NCI-H2107 (cell line): Measurements from ENCODE around the gene MED14.
A peak's percentile ranks its signal among the peaks of the same experiment; 100 is the strongest.

Experiments
- DNase-seq: peaks from one replicate; lab custom pipeline; 2025; lab: John Stamatoyannopoulos, UW

MED14 gene

DNA sequence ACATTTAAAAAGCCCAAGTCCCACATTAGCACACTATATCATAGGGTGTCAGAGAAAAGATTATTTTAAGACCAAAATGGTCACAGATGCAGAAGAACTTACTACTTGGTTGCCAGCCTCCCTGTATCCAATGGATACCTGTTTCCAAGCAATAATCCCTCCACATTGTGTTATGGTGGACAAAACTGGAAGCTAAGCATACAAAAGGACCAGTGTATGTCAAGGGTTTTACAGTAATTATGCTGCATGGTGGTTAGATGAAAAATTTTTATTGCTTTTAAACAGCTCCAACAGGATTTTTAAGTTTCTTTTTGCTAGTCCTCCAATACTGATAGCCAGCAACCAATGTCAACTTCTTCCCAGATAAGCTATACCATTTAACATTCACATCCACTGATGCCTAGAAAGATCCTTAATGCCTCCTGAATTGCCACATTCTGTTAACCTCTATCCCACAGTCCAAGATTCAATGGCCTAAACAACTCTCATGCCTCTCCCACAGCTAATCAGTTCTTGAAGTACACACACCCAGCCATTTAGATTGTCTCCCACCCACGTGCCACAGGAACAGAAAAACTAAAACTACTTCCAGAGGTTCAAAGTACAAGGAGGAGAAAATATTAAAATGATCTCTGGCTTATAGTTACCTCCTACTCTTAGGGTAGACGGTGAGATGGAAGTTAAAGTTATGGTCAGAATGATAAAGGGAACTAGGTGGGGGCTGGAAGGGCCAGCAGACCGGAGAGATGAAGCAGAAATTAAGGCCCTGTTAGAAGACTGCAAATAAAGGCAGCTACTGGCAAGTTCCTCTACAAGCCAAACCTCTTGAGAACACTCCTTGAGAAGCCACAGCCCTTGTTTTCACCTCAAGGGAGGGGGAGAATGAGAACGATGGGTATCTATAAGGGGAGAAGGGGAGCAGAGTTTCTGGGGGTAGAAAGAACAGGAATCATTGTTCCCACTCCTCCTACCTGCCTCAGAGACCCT is 5.5 kb downstream of the MED14 start:
- DNase-seq, result no peak

DNA sequence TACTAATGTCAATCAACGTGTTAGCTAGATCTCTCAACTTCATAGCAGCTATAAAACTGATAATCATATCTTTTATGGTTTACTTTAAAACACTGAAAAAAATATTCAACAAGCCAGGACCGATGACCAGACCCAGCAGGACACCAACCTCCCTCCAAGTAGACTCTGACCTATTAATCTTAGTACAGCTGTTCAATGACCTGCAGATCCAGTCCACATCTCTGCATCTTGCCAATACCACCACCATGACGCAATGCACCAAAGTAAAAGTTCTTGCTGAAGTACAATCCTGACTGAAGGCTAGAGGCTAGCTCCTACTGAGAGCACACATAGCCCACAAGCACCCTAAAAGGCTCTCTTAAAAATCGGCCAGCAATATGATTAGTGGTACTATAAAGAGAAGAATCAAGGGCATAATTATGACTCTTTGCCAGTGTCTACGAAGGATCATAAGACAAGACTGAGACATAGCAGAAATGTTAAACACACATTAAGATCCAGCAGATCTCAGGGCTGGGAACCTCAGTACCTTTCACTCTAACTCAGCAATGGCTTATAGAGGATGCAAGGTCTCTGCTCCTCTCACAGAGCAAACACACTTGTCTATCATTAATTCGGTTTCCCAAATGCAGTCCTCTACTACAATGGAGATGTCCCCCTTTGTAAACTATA is 7.6 kb downstream of the MED14 start:
- DNase-seq, result no peak

DNA sequence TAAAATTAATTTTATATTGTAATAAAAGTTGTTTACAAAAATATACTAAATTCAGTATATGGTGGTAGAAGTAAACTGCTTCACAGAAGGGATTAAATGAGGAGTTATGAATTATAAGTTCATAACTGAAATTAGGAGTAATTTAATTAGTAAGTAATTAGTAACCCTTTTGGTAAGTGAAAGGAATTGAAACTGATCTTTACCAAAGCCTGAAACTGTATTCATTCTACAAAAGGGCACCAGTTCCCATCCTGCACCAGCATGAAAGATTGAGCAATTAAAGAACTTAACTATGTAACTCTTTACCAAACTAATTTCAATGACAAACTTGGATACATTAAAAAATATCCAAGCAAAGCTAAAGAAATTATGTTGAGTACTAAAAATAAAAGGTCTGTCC is 8.2 kb downstream of the MED14 start:
- no peak for DNase-seq

DNA sequence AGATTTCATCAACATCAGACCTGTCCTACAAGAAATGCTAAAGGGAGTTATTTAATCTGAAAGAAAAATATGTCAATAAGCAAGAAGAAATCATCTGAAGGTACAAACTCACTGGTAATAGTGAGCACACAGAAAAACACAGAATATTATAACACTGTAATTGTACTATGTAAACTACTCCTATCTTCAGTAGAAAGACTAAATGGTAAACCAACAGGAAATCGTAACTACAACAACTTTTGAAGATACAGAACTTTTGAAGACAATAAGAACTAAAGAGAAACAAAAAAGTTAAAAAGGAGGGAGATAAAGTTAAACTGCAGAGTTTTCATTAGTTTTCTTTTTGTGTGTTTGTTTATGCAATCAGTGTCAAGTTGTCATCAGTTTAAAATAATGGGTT is 12.4 kb downstream of the MED14 start:
- DNase-seq, result no peak

DNA sequence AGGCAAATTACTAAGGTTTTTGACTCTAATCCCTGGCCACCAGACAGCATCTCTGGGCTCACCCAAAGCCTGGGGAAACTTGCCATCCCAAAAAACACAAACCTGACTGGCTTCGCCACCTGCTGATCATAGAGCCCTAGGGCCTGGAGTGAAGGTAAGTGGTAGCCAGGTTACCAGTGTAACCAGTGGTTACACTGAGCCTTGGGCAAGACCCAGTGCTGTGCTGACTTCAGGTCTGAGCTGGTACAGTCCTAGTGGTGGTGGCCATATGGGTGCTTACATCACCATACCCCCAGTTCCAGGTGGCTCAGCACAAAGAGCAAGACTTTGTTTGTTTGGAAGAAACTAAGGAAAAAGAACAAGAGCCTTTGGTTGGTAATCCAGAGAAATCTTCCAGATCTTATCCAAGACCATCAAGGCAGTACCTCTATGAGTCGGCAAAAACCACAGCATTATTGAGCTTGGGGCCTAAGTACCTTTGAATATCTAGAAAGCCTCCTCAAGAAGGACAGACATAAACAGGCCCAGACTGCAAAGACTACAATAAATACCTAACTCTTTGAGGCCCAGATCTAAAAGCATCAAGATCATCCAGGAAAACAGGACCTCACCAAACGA is 13.7 kb downstream of the MED14 start:
- DNase-seq, result no peak

DNA sequence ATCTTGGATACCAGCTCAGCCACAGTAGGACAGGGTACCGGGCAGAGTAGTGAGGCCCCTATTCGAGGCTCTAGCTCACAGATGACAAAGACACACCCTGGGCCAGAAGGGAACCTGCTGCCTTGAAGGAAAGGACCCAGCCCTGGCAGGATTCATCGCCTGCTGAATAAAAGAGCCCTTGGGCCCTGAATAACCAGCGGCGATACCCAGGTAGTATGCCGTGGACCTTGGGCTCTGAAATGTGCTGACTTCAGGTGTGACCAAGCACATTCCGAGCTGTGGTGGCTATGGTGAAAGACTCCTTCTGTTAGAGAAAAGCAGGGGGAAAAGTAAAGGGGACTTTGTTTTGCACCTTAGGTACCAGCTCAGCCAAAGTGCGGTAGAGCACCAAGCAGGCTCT is 14.6 kb downstream of the MED14 start:
- DNase-seq, result no peak

DNA sequence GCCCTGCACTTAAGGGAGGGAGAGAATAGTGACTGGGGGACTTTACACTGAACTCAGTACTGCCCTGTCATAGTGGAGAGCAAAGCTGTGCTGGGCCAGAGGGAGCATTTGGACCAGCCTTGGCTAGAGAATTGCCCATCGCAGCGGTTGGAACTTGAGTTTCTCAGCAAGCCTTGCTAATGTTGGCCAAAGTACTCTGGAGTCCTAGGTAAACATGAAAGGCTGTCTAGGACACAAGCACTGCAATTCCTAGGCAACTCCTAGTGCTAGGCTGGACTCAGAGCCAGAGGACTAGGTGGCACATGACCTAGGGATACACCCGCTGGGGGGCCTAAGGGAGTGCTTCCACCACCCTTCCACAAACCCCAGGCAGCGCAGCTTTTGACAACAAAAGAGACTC is 15.0 kb downstream of the MED14 start:
- no peak for DNase-seq

DNA sequence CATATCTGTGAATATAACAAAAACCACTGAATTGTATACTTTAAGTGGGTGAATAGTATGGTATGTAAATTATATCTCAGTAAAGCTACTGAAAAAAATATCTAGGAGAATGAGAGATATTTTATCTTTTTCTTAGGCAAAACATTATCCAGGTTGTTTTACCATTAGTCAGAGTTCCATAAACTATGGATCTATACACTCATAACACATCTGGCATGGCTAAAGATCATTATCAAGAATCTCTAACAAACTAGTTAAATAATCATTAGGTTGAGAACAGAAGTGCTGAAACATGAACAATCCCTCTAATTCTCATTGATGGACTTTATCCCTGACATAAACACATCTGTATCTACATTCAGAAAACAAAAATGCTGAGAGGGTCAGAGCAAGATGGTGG is 15.6 kb downstream of the MED14 start:
- no peak for DNase-seq

DNA sequence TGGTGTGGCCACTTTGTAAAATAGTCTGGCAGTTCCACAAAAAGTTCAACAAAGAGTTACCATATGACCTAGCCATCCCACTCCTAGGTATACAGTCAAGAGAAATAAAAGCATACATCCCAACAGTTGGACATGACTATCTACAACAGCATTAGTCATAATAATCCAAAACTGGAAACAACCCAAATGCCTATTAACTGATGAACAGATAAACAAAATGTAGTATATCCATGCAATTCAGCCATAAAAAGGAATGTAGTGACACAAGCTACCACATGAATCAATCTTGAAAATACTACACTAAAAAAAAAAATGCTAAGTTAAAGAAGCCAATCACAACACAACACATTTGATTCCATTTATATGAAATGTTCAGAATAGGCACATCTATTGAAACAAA is 16.1 kb downstream of the MED14 start:
- no peak for DNase-seq

DNA sequence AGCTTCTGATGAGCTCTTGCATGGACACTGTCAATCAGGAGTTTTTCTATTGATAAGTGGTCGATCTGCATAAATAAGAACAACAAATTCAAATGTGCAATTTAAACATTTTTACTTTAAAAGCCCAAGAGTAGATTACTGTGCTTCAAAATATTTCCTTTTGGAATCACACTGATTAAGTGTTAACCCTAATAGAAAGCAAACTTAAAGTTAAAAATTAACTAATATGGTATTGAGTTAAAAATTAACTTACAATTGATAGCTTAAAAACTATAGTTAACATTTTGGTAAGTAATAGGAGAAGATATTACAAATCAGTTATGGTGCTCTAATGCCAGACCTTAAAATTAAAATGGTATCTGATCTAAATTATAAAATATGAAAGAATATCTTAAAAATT is 25.9 kb downstream of the MED14 start:
- DNase-seq, result no peak

DNA sequence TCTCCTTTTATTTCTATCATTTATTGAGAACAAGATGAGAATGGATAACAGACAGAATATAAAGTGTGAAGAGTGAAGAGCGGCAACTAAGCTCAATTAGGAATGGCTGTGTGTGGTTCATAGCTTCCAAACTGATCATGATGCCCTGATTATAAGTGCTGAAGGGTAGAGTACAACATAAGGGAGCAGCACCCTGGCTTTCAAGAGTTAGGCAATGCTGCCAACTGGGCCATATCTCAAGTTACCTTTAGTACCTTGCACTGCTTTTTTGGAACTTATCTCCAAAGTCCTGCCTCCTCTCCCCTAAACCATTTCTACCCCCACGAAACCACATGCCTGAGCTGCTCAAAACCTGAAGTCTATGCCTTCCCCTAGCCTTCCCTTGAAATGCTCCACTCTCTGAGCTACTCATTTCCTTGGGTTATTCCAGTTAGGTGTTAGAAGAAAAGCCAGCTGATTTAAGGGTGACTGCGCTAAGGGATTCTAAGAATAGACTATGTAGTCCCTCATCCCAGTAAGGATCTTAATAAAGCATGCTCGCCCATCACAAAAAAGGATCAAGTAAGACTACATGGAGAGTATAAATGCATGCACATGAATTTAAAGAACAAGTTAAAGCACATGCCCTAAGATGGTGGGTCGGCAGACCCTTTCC is 29.6 kb downstream of the MED14 start:
- DNase-seq, result no peak

DNA sequence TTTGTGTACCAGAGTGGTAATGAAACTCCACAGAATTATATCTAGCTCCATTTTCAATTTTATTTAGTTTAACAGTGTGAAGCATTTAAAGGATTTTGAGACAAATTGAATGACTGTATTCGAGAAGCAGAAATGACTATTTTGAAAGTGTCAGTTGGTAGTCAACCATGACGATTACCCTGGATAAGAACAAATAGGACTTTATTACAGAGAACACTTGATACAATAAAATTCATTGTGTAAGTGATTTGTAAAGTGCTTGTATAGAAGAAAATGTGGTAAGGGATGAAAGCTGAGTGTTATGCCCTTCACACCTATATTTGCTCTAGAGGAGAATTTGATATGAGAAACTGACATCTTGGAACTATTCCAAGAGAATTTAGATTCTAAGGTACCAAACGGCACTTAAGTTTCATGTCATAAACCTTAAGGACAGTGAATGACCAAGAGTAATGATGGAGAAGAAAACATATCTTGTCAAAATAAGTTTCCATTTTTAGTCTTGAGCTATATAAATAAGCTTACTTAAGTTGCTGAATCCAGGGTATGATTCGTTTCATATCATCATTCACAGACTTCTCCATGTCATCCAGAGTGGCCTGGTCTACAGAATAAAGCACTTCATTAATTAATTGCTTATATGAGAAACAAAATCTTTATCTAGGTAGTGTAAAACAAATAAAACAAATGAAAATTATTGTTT is 34.6 kb downstream of the MED14 start:
- peak; percentile 3 for DNase-seq

DNA sequence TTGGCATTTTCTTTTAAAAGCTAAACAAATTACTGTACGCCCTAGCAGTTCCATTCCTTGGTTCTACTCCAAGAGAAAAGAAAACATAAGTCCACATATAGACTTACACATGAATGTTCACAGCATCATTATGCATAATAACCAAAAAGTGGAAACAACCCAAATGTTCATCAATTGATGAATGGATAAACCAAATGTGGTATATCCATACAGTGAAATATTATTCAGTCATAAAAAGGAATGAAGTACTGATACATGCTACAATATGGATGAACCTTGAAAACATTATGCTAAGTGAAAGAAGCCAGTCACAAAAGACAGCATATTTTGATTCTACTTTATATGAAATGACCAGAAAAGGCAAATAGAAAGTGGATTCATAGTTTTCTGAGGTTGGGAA is 36.5 kb downstream of the MED14 start:
- no peak for DNase-seq

DNA sequence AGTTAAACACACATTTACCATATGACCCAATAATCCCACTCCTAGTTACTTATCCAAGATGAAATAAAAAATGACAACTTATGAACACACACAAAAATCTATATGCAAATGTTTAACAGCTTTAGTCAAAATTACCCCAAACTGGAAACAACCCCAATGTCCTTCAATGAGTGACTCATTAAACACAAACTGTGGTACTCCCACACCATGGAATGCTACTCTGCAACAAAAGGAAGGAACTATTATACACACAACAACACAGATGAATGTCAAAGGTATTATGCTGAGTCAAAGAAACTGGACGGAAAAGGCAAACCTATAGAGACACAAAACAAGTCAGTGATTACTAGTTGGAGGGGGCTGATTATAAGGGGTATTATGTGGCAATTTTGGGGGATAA is 40.5 kb downstream of the MED14 start:
- no peak for DNase-seq

DNA sequence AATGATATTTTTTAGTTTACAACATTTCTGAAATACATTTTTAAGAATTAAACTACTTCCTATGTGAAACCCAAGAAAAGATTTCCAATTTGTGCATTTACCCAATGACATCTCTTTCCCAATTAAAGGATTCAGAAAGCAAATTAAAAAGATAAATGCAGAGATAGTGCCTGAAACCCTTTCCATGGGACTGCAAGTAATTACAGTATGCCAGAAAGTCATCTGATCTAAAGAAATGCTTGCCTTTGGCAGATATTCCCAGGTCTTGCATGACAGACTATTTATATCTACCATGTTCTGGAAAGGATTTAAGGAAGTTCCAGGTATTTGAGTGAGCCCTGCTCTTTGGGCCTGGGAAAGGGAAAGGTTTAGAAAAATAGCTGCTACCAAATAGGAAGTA is 46.4 kb downstream of the MED14 start:
- no peak for DNase-seq

DNA sequence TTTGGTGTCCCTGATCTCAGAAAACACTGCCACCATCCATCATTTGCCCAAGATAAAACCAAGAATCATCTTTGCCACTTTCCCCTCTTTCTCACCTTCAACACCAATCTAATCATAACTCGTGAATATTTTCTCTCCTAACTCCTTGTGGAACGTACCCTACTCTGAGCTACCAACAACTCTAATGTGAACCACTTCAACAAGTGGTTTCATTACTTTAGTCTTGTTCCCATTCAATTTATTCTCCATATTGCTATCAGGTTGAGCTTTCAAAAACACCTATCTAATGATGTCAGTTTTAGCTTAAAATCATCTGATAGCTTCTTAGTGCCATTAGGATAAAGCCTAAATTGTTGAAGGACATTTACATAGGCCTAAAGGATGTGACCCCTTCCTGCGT is 48.2 kb downstream of the MED14 start:
- no peak for DNase-seq

DNA sequence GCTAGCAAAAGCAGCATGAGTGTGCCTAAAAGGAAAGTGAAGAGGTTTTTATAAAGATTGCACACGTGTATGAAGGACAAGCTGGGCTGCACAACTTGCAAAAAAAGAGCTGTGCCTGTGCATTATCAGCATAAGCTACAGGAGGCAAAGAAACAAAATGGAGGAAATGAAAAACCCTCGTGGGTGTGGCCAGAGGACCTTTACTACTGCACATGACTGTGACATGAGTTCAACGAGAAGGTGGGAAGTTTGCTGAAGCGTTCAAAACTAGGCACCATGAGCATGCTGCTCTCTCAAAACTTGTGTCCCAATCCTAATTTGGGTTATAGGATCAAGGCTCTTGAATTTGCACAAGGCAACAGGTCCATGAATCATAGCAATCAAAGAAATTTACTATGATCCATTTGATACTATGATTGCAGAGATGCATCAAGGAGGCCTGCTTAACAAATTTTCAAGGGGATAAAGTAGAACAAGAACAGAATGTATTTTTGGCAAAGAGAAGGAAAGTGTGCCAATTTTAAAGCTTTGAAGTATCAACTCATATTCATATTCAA is 49.9 kb downstream of the MED14 start:
- DNase-seq, result no peak

DNA sequence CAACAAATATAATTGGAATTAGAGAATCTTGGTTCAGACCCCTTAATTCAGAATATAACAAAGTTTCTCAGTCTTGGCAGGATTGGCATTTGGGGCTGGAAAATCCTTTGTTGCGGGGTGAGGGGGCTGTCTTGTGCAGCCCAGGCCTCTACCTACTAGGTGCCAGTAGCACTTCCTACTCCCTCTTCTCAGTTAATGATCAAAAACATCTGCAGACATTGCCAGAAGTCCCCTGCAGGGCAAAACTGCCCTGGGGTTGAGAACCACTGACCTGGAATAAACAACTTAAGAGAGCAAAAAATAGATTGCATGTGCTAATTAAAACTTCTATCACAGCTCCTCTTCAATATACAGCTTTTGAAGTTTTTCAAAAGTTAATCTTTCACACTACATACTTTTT is 51.2 kb downstream of the MED14 start:
- no peak for DNase-seq

DNA sequence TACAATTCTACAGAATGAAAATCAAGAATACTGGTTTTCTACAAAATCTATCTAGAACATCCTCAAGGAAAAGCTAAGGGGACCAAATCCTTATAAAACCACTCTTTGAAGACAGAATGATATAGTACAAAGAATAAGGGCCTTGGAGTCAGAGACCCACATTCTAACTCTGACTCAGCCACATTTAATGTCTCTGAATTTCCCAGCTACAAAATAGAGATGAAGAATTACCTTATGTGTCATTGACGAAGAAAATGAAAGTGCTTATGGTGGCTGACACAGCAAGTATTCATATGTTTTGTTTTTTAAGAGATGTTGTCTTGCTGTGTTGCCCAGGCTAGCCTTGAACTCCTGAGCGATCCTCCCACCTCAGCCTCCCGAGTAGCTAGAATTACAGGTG is 52.1 kb downstream of the MED14 start:
- no peak for DNase-seq

DNA sequence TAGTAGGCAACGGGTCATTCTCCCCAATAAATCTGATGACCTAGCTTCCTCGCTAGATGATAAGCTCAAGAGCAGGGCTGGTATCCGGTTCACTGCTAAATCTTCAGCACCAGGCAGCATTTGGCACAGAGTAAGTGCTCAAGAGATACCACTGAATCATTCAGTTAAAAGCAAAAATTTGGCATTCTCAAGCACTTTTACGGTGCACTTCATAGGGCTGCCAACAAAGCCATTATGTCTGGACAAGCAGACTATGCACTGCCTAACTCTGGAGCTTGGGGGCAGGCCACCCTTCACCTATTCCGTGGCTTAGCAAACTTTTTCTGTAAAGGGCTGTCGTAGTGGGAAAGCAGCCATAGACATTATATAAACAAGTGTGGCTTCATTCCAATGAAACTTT is 64.2 kb downstream of the MED14 start:
- no peak for DNase-seq

DNA sequence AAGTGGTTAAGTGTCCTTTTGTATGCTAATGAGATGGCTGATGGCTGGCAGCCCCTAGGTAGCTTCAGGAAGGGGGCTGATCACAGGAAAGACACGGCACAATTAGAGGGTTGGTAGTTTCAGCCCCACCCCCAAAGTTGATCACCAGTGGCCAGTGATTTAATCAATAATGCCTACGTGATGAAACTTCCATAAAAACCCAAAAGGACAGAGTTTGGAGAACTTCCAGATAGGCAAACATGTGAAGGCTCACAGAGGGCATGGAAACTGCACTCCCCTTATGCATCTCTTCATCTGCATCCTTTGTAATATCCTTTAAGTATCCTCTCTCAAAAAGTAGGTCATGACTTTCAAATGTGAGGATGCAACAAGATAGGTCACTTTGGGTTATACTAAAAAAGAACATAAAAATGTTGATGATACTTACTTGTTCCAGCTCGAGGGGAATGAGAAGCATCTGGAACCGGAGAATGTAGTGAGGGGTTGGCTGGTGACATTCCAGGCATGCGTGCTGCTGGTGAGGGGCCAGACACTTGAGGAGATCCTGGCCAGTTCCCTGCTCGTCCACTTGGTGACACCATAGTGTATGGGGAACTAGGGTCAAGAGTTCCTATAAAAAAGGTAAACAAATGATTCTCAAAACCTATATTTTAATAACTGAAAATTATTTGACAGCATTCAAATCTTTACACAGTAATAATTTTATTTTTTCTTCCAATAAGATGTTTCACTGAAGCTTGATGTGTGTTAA is 71.3 kb downstream of the MED14 start:
- DNase-seq, result no peak
